ENCODE measurements around the gene DGKE.

The DGKE gene

DNA sequence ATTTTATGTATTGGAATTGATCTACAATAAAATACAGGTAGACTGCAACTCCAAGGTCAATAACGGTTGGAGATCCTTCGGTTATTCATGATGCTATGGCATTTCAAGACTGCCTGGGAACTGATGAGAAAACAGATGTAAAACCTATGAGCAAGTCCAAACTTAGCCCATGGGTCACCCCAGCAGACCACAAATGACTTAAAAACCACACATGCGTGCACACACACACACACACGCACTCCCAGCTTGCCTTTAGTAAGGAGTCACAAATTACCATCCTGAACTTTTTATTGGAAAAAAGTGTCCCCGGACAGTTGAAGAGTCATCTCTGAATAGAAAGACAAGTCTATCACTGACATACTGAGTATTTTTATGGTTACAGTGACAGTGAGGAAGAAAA is 53.2 kb downstream of the DGKE start:
- TF ChIP-seq SIN3A (IDR thresholded peaks at IDR 0.05; ENCODE audit: borderline replicate concordance, insufficient read depth, low read length) = no peak
- TF ChIP-seq POLR2AphosphoS5 (IDR thresholded peaks at IDR 0.05; ENCODE audit: low read depth, low read length) = no peak
- no peak for TF ChIP-seq TAF1 (IDR thresholded peaks at IDR 0.05; ENCODE audit: borderline replicate concordance, insufficient read depth, low read length)
- TF ChIP-seq FOXP2 (optimal IDR thresholded peaks at IDR 0.05; ENCODE audit: borderline replicate concordance, extremely low read depth, extremely low read length, insufficient read depth) = no peak
- TF ChIP-seq, protein P1, sequence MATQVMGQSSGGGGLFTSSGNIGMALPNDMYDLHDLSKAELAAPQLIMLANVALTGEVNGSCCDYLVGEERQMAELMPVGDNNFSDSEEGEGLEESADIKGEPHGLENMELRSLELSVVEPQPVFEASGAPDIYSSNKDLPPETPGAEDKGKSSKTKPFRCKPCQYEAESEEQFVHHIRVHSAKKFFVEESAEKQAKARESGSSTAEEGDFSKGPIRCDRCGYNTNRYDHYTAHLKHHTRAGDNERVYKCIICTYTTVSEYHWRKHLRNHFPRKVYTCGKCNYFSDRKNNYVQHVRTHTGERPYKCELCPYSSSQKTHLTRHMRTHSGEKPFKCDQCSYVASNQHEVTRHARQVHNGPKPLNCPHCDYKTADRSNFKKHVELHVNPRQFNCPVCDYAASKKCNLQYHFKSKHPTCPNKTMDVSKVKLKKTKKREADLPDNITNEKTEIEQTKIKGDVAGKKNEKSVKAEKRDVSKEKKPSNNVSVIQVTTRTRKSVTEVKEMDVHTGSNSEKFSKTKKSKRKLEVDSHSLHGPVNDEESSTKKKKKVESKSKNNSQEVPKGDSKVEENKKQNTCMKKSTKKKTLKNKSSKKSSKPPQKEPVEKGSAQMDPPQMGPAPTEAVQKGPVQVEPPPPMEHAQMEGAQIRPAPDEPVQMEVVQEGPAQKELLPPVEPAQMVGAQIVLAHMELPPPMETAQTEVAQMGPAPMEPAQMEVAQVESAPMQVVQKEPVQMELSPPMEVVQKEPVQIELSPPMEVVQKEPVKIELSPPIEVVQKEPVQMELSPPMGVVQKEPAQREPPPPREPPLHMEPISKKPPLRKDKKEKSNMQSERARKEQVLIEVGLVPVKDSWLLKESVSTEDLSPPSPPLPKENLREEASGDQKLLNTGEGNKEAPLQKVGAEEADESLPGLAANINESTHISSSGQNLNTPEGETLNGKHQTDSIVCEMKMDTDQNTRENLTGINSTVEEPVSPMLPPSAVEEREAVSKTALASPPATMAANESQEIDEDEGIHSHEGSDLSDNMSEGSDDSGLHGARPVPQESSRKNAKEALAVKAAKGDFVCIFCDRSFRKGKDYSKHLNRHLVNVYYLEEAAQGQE (IDR thresholded peaks at IDR 0.05; ENCODE audit: insufficient read depth in 1 of 2, low read depth in 2 of 2, low read length in 2 of 2) = no peak

DNA sequence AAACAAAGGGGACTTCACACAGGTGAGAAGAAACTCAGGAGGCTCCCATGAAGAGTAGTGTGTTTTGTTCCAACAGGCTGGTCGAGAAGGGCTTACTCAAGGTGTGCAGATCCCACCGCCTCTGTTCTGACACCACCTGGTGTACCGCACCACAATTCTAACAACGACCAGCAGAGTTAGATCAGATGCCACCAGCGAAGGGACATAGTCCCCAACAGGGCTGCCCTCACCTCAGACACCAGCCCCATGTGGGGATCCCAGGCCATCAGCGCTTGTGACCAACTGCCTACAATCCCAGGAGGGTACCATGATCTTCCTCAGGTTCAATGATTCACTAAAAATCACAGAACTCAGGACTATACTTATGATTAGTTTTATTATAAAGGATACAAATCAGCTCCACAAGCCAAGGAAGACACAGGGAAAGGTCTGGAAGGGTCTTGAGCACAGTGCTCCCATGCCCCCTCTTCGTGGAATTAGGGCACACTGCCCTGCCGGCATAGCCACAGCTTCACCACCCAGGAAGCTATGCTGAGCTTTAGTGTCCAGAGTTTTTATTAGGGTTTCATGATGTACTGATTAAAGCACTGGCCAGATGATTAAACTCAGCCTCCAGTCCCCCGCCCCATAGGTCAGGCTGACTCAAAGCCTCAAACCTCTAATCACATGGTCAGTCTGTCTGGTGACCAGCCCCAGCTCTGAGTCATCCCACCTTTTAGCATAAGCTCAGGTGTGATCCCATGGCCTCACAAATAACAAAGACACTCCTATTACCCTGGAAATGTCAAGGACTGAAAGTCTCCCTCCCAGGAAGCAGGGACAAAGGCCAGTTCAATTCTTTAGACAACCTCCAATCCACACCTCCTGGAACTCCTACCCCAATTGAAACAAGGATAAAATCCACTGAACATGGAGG is 53.9 kb downstream of the DGKE start:
- TF ChIP-seq, protein P1 (IDR thresholded peaks at IDR 0.05; ENCODE audit: insufficient read depth in 1 of 2, low read depth in 2 of 2, low read length in 2 of 2) = no peak
- no peak for TF ChIP-seq SIN3A (IDR thresholded peaks at IDR 0.05; ENCODE audit: borderline replicate concordance, insufficient read depth, low read length)
- TF ChIP-seq TAF1 (IDR thresholded peaks at IDR 0.05; ENCODE audit: borderline replicate concordance, insufficient read depth, low read length) = no peak
- TF ChIP-seq POLR2AphosphoS5 (IDR thresholded peaks at IDR 0.05; ENCODE audit: low read depth, low read length) = no peak
- no peak for TF ChIP-seq FOXP2 (optimal IDR thresholded peaks at IDR 0.05; ENCODE audit: borderline replicate concordance, extremely low read depth, extremely low read length, insufficient read depth)

DNA sequence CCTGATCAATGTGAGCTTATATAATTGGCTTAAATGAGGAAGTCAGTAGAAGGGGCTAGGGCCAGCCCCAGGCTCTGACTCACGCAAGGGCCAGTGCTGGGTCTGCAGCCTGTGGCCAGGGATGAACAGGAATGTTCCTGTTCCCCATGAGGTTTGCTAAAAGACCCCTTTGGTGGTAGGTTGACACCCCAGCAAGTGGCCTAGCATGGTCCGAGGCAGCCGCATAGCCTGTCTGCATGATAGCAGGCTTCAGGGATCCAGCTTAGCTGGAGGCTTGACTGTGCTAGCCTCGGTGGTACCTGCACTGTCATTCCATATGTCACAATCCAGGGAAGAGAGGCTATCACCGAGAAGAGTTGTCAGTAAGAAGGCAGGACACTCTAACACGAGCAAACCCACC is 56.4 kb downstream of the DGKE start:
- TF ChIP-seq POLR2AphosphoS5 (IDR thresholded peaks at IDR 0.05; ENCODE audit: low read depth, low read length) (no peak), FOXP2 (optimal IDR thresholded peaks at IDR 0.05; ENCODE audit: borderline replicate concordance, extremely low read depth, extremely low read length, insufficient read depth) (no peak), TAF1 (IDR thresholded peaks at IDR 0.05; ENCODE audit: borderline replicate concordance, insufficient read depth, low read length) (no peak), SIN3A (IDR thresholded peaks at IDR 0.05; ENCODE audit: borderline replicate concordance, insufficient read depth, low read length) (no peak)
- TF ChIP-seq, protein P1 (IDR thresholded peaks at IDR 0.05; ENCODE audit: insufficient read depth in 1 of 2, low read depth in 2 of 2, low read length in 2 of 2) = no peak

DNA sequence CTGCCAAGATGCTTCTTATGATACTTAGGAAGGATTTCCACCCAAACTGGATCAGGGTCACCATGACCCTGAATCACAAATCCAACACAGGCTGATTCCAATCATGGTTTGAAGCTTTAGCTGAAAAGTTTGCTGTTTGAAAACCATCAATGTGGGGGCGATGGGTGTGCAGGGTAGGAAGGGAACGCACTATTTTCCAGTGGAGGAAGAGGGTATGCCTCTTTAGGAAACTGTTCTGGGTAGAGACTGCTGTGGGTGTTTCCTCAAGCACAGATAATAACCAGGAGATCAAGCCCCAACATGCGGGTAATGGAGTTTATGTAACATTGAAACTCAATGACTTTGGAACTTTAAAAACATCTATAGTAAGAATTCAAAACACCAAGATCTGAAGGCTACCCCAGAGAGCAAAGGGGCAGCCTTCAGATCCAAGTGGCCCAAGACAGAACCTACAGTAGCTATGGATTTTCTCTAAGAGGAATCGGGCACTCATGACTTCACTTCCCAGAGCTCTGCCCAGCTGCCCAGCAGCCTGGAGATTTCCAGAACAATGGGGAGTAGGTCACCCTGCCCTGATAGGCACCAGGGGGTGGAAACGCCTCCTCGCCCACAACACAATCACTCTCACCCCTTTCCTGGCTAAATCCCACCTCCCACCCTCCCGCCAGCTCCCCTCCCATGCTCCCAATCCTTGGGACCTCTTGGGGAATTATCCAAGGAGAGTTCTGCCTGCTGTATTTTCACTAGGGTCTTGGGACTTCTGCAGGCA is 57.1 kb downstream of the DGKE start:
- TF ChIP-seq, protein P1 (IDR thresholded peaks at IDR 0.05; ENCODE audit: insufficient read depth in 1 of 2, low read depth in 2 of 2, low read length in 2 of 2) = no peak
- TF ChIP-seq FOXP2 (optimal IDR thresholded peaks at IDR 0.05; ENCODE audit: borderline replicate concordance, extremely low read depth, extremely low read length, insufficient read depth) (no peak), SIN3A (IDR thresholded peaks at IDR 0.05; ENCODE audit: borderline replicate concordance, insufficient read depth, low read length) (no peak), POLR2AphosphoS5 (IDR thresholded peaks at IDR 0.05; ENCODE audit: low read depth, low read length) (no peak), TAF1 (IDR thresholded peaks at IDR 0.05; ENCODE audit: borderline replicate concordance, insufficient read depth, low read length) (no peak)
